Choroid plexus epithelial cell (primary cell): ENCODE data around the gene TRIM10.

ENCODE experiments used
- DNase-seq: peaks from one replicate; pipeline ENCODE4 v3.0.0-alpha.2; 2010; ENCODE audit warnings: low read depth
- H3K4me3 ChIP-seq: 2 replicates; pipeline ENCODE4 v1.5.1; 2011; ENCODE audit warnings: low read depth, mild to moderate bottlenecking, control low read depth, low read length, moderate library complexity
- CTCF ChIP-seq: conservative IDR thresholded peaks from 2 replicates; pipeline ENCODE4 v1.5.1; 2011; ENCODE audit warnings: low read depth, mild to moderate bottlenecking, control low read depth, inconsistent platforms, low read length, moderate library complexity

TRIM10 gene

GRCh38 chr6:30188541-30188940 lies 27.5 kb upstream of the TRIM10 start:
- no peak overlapping the region for H3K4me3 ChIP-seq
- DNase-seq: no peak
- no peak for TF ChIP-seq CTCF

GRCh38 chr6:30185846-30186484 lies 25.0 kb upstream of the TRIM10 start:
- H3K4me3 ChIP-seq: no peak overlapping the region
- no peak for TF ChIP-seq CTCF

GRCh38 chr6:30184417-30185031 lies 23.5 kb upstream of the TRIM10 start:
- TF ChIP-seq CTCF: no peak
- H3K4me3 ChIP-seq: no peak overlapping the region
- DNase-seq: no peak

More at GRCh38 chr6:30185846-30186484, 25.0 kb upstream of the TRIM10 start:
- no peak for DNase-seq

GRCh38 chr6:30180145-30180544 lies 19.1 kb upstream of the TRIM10 start:
- TF ChIP-seq CTCF: no peak
- DNase-seq: no peak
- H3K4me3 ChIP-seq: no peak overlapping the region

GRCh38 chr6:30178837-30179236 lies 17.8 kb upstream of the TRIM10 start:
- no peak overlapping the region for H3K4me3 ChIP-seq
- TF ChIP-seq CTCF: no peak
- DNase-seq: no peak

- TF ChIP-seq CTCF: no peak
- DNase-seq: no peak
- H3K4me3 ChIP-seq: no peak overlapping the region
Measured at GRCh38 chr6:30175765-30176164, 14.8 kb upstream of the TRIM10 start.

GRCh38 chr6:30172681-30173080 lies 11.7 kb upstream of the TRIM10 start:
- no peak for DNase-seq
- H3K4me3 ChIP-seq: no peak overlapping the region
- no peak for TF ChIP-seq CTCF
